Epidermal melanocyte (primary cell): ENCODE results near the gene DAGLB.
"Not testable (repeated sequence)": the region's sequence is repeated elsewhere in the genome, so short reads cannot be mapped to it uniquely, and the experiment has no call there.

Source experiments
- DNase-seq: peaks from one replicate; pipeline ENCODE4 v3.0.0; 2011; ENCODE audit warnings: low spot score; ENCODE audit not compliant: insufficient read length

Gene DAGLB

DNA sequence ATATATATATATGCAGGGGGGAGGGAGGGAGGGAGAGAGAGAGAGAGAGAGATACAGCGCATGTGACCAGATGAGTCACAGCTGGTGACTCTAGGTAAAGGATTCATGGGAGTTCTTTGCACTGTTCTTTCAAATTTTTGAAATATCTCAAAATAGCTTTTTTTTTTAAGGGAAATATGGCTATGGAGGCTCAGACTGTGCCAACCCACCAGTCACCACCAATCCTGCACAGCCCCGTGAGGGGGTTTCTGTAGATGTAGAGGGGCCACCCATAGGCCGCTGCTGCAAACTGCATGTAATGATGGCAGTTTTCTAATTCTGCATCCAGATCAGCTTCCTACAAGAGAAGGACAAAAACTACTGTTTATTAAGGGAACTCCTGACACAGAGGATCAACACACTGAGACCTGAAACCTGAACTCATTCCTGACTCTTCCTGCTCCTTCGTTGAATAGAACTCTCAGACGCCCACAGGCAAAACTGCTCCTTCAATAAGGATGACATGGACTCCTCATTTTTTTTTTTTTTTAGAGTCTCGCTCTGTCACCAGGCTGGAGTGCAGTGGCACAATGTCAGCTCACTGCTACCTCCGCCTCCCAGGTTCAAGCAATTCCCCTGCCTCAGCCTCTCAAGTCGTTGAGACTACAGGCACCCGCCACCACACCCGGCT lies 17.3 kb downstream of the DAGLB start:
- DNase-seq = peak; percentile 23

DNA sequence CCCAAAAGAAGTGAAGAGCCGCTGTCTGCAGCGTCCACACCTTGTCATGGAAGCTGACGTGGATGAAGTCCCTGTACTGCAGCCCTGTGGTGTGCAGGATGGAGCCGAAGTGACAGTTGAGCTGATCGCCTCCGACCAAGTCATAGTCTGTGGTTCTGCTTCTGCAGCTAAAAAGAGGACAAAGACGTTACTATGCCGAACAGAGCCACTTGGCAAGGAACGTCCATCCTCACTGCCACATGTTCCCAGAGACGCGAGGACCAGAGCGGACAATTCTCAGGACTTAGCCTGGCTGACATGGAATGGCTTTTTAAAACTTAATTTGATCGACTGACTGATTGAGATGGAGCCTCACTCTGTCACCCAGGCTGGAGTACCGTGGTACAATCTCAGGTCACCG lies 21.8 kb downstream of the DAGLB start:
- DNase-seq = no peak

DNA sequence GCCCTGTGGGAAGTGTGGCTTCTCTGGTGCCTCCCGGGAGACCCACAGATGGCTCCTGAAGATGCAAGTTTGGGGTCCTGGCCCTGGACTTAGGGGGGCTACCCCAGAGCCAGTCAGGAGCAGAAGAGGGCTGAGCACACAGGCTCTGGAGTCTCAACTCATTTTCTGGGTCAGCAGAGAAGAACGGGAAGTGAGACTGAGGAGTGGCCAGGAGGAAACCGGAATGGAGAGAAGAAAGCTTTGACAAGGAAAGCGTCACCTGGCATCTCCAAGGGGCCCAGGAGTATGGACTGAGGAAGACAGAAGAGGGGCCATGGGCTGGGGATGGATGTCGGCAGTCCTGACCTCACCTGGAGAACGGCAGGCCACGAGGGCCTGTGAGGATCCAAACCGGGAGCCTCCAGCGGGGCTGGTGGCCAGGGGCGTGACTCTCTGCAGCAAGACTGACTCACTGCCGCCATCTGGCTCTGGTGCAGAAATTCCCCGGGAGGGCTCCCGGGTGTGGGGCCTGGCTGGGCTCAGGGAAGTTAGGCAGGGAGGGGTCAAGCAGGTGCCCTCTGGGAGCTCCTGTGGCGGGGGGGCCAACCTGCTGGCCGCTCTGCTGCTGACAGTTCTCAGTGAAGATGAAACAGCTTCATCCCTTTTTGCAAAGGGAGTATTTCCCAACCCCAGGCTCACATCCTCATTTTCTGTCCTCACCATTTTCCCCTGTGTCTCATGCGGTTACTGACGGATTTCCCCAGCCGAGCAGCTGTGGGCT lies 23.6 kb downstream of the DAGLB start:
- peak; percentile 16 for DNase-seq

DNA sequence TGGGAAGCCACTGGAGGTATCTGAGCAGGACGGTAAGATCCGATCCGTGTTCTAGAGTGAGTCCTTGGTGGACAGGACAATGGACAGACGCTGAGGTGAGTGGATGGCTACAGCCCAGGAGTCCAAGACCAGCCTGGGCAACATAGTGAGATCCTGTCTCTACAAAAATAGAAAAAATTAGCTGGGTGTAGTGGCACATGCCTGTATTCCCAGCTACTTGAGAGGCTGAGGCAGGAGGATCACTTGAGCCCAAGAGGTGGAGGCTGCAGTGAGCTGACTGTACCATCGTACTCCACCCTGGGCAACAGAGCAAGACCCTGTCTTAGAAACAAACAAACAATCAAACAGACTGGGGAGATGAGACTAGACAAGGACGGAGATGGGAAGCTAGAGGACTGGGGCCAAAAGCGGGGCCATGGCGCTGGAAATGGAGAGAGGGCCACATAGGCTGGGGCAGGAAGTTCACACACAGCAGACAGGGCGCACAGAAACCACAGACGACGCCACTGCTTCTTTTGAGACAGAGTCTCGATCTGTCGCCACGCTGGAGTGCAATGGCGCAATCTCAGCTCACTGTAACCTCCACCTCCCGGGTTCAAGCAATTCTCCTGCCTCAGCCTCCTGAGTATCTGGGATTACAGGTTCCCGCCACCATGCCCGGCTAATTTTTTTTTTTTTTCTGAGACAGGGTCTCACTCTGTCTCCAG lies 24.7 kb downstream of the DAGLB start:
- DNase-seq = no peak

DNA sequence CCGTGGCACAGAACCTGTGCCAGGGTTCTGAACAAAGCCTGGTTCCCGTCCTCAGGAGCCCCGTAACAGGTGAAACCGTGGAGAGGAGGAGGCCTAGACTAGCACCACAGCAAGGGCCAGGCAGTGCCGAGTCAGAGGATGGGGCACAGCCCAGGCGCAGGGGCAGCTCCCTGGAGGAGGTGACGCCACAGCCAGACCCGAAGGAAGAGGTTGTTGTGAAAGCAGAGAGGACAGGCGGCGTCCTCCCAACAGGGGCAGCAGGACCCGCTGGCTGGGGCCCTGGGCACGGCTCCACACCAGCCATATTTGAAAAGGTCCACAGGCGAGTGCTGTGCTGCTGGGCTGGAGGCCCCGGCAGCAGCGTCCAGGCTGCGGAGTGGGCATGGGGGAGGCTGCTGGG lies 25.7 kb downstream of the DAGLB start:
- peak; percentile 4 for DNase-seq

DNA sequence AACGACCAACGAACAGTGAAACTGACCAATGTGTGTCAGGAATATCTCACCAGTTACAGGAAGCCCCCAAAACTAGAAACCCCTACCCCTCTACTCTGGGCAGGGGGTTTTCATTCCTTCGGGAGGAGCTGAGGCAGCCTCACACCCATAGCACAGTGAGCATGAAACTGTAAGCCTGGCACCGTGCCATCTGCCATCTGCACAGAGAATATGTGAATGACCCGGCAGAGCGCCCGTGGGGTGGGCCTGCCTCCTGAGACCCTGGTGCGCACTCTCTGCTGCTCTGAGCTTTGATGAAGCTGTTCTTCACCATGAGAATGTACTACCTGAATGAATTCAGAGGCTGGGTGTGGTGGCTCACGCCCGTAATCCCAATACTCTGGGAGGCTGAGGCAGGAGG lies 27.1 kb downstream of the DAGLB start:
- peak; percentile 10 for DNase-seq

DNA sequence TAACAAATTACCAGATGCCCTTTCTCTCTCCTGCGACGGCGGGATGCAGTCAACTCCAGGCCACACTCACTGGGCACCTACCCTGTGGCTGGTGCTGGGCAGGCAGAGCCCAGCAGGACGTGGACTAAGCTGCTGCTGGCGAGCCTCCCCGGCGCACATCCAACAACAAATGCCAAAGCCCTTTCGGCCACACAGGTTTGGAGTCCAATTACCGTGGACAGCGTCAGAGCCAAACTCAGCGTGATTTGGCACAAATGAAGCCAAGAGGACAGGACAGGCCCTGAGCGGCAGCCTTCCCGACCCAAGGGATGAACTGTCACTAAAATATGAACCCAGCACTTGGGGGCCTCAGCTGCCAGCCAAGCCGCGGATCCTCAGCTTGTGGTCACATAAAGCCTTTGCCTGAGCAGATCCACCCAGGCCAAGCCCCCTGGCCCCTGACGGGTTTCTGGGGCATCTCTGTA lies 28.4 kb downstream of the DAGLB start:
- no peak for DNase-seq

DNA sequence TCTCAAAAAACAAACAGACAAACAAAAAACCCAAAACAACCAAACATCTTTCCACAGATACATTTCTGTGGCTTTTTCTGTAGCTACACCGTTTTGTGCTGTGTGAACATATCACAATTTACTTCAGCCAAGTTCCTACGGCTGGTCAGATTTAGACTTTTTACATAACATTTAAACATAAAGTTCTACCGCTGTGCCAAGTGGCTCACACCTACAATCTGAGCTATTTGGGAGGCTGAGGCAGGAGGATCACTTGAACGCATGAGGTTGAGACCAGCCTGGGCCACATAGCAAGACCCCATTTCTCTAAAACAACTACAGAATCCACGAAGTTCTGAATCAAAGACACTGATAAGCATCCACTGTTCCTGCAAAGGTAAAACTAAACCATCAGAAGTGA lies 30.3 kb downstream of the DAGLB start:
- DNase-seq = no peak

DNA sequence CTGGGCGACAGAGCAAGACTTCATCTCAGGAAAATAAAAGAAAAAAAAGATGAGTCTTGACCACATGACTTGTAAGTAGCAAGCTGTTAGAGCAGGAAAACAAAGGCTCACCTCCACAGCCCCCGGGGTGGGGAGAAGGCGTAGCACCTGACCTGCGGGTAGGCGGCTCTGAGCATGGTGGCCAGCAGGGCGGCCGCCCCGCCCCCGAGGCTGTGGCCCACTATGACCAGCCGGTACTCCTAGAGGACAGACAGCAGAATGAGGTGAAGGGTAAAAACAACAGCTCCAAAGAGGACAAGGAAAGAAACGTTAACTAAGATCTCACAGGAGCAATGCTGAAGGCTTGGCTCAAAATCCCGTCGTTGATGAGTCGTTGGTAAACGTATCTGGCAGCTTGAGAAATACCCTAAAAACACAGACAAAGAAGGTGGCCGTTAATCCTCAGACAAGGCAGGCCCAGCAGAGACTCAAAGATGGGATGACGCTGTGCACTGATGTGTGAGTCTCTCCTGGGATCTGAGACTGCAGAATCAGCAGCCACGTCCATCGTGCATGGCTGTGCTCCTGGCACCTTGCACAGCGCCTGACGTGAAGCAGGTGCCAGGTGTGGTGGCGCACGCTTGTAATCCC lies 31.1 kb downstream of the DAGLB start:
- DNase-seq = no peak

DNA sequence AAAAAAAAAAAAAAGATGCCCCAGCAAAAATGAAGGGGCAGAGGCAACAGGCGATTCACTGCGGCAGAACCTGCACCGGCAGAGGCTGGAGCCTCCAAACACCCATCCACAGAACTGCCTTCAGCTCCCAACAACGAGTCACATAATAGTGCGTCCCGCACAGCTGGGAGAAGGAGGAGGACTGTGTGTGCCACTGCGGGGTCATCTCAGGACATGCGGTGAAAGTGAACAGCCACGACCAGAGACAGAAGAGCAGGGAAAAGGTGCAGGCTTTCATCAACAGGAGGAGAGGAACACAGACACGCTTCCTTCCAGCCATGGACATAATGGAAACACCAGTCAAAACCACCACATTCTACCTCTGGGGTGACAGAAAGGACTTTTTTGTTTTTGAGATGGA lies 34.1 kb downstream of the DAGLB start:
- DNase-seq = no peak

DNA sequence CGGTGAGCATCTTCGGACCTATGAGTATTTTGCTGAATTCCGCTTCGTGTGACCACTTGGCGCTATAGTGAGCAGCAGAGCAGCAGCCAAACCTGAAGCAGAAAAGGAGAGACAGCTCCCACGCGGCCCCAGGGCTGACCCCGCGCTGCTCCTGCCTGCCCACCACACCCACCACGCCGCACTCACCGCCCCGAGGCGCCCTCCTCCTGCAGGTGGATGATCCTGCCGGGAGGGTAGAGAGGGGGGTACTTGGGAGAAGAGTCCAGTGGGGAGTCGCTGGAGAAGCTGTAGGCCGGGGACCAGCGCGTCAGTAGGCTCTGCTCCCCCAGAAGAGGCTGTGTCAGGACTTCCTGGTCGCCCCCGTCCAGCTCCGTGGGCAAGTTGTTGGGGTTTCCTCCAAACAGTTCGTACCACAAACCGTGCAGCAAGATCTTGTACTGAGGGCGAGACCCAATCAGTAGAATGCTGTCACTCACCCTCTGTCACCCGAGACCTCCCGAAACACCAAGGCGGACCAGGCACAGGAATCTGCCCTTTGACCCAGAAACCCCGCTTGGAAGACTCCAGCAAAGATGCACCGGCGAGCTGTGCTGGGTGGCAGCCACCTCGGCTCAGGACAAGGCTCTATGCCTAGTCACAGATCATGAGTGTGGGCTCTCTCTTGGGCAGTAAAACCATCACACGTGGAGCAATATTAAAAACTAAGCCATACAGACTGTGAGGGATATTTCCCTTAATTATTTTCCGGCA lies 37.6 kb downstream of the DAGLB start:
- DNase-seq = peak; percentile 9

DNA sequence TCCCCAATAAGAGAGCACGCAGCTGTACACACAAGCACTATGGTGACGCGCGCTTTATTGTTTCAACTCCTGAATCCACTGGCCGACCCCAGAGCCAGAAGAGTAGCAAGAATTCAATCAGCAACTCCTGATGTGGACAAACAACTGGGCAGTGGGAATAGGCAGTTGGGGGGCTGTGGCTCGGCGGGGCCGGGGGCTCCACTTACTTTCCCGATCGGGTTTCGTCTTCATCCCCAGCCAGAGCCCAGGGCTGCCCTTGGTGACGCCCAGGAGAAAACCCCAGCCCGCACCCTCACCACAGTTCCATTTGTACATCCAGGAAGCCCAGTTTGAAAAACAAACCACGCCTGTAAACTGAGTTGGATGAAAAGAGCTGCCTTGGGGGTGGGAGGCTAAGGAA lies 38.7 kb downstream of the DAGLB start:
- DNase-seq = peak; percentile 7

DNA sequence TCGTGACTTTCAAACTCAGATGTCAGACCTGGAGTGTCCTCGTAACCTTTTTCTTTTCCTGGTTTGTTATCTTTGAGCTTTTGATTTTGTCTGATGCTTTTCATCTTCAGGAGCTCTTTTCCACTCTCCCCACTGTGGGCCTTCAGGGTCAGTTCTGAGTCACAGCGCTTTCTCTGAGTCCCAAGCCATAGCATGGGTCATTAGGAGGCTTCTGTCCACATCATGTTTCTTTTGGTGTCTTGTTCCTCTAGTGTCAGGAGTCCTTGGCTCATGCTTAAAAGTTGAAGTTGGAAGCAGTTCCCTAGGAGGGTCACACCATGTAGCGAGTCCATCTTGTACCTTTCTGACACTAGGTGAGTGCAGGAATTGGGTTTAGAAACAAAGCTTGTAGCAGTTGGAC lies 40.3 kb downstream of the DAGLB start:
- no peak for DNase-seq

DNA sequence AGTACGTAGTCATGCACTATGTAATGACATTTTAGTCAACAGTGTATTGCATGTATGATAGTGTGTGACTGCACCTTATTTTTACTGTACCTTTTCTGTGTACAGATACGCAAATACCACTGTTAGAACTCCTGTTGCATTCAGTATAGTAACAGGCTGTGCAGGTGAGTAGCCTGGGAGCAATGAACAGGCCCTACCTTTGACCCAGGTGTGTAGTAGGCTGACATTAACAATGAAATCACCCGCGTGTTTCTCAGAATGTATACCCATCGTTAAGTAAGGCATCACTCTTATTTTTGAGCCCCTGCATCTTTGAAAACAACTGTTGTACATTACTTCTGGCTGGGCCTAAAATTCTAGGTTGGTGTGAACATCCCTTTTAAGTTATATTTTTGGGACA lies 41.6 kb downstream of the DAGLB start:
- DNase-seq = no peak

DNA sequence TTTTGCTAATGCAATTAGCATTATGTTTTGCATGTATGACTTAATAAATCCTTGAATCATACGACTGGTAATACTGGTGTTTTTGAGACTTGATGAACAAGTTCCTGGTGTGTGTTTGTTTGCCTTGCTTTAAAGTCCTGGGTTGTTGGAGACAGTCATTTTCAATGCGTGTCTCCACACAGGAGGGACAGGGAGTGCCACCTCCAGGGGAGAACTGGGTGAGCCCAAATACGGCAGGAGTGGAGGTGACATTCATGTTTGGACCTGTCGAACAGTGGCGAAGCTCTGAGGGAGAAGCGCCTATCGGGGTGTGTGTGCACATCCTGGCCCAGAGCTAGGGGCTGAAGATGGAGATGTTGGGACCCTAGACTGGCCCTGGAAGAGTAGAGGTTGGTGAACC lies 43.8 kb downstream of the DAGLB start:
- no peak for DNase-seq

DNA sequence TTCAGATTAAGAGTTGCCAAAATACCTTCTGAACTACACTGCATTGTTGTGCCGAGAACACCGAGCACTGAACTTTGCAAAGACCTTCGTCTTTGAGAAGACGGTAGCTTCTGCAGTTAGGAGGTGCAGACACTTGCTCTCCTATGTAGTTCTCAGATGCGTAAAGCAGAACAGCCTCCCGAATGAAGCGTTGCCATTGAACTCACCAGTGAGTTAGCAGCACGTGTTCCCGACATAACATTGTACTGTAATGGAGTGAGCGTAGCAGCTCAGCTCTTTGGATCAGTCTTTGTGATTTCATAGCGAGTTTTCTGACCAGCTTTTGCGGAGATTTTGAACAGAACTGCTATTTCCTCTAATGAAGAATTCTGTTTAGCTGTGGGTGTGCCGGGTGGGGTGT lies 45.0 kb downstream of the DAGLB start:
- DNase-seq = no peak

DNA sequence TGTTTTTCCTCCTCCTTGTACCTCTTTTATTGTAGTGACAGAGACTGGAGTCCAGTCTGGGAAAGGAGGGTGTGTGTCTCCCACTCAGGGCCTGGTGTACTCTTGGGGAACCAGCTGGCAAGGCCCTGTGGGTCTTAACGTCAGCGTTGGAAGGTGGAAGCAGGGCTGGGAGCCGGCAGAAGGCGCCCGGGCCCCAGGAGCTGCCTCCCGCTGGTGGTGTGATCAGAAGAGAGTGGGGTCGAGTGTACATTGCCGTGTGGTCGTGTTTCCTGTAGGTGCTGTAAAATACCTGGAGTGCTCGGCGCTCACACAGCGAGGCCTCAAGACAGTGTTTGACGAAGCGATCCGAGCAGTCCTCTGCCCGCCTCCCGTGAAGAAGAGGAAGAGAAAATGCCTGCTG lies 45.7 kb downstream of the DAGLB start:
- no peak for DNase-seq

DNA sequence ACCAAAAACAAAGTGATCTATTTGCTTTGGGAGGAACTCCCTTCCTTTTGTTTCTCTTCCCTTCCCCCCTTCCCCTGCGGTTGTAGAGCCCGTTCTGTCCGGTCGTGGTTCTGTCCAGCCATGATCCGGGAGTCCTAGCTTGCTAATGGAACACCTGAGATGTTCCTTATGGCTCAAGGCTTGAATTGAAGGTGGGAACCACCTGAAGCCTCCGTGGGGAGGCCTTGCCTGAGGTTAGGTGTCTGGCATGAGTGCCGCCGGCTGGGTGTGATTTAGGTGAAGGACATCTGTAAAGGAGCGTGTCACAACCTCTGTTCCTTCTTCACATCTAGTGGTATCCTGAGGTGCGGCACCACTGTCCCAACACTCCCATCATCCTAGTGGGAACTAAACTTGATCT lies 46.2 kb downstream of the DAGLB start:
- no peak for DNase-seq

DNA sequence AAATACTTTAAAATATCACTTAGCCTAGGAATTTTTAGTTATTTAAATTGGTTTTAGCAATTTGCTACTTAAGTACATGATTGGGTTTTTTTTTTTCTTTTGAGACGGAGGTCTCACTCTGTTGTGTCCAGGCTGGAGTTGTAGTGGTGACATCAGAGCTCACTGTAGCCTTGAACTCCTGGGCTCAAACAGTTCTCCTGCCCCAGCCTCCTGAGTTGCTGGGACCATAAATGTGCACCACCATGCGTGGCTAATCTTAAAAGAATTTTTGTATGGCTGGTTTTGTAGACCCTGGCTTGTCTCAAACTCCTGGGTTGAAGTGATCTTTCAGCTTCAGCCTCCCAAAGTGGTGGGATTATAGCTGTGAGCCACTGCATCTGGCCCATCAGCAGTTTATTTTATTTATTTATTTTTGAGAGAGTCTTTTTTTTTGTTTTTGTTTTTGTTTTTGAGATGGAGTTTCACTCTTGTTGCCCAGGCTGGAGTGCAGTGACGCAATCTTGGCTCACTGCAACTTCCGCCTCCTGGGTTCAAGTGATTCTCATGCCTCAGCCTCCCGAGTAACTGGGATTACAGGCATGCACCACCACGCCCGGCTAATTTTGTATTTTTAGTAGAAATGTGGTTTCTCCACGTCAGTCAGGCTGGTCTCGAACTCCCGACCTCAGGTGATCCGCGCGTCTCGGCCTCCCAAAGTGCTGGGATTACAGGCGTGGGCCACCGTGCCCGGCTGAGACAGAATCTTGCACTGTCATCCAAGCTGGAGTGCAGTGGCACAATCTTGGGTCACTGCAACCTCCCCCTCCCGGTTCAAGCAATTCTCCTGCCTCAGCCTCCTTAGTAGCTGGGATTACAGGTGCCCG lies 47.3 kb downstream of the DAGLB start:
- not testable (repeated sequence) for DNase-seq

DNA sequence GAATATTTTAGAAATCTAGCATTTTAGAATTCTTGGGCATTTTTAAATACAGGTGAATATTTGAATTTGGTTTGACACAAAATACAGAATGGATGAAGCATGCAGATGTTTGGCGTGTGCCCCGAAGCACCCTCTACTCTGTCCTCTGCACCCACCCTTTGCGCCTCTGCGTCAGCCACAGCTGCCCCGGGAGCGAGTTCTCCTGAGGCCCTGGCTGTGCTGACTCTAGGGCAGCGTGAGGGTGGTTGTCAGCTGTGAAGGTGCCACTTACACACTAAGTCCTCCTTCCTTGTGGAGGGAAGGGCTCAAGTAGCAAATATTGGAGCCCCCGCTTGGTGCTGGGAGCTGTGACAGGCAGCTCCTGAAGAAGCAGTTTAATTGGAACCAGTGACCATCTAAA lies 48.4 kb downstream of the DAGLB start:
- no peak for DNase-seq
